CD4-positive, alpha-beta T cell treated with Interleukin-10 for 1 hour (primary cell): ENCODE measurements around the gene GDI2.
"Not testable (repeated sequence)": the region's sequence is repeated elsewhere in the genome, so short reads cannot be mapped to it uniquely, and the experiment has no call there.

Source experiments
- DNase-seq: peaks from one replicate; pipeline ENCODE4 v3.0.0-alpha.2; 2020

GDI2 gene

GRCh38 chr10:5826511-5826910 lies 13.3 kb upstream of the GDI2 start:
- DNase-seq = not testable (repeated sequence)

- DNase-seq = no peak
Observed at GRCh38 chr10:5818894-5819293, 5.7 kb upstream of the GDI2 start.

GRCh38 chr10:5818048-5818331 lies 4.8 kb upstream of the GDI2 start:
- no peak for DNase-seq

GRCh38 chr10:5817322-5818047 lies 4.3 kb upstream of the GDI2 start:
- no peak for DNase-seq

- no peak for DNase-seq
Observed at GRCh38 chr10:5816170-5816569, 2.9 kb upstream of the GDI2 start.

GRCh38 chr10:5814110-5815107 lies 1.2 kb upstream of the GDI2 start:
- DNase-seq = no peak

GRCh38 chr10:5813091-5813340 lies 218 bp downstream of the GDI2 start:
- no peak for DNase-seq

- DNase-seq = peak; percentile 28
Observed at GRCh38 chr10:5812283-5813090, 747 bp downstream of the GDI2 start.

- DNase-seq = no peak
Observed at GRCh38 chr10:5811387-5811821, 1.8 kb downstream of the GDI2 start.

- DNase-seq = no peak
Observed at GRCh38 chr10:5810225-5810624, 3.0 kb downstream of the GDI2 start.

- peak; percentile 44 for DNase-seq
Observed at GRCh38 chr10:5809527-5810154, 3.6 kb downstream of the GDI2 start.

GRCh38 chr10:5808783-5809392 lies 4.3 kb downstream of the GDI2 start:
- DNase-seq = not testable (repeated sequence)

GRCh38 chr10:5806745-5807144 lies 6.5 kb downstream of the GDI2 start:
- DNase-seq = no peak

- DNase-seq = no peak
Observed at GRCh38 chr10:5805711-5806110, 7.5 kb downstream of the GDI2 start.

GRCh38 chr10:5805260-5805659 lies 8.0 kb downstream of the GDI2 start:
- DNase-seq = no peak

GRCh38 chr10:5804386-5804785 lies 8.8 kb downstream of the GDI2 start:
- no peak for DNase-seq

- DNase-seq = no peak
Observed at GRCh38 chr10:5800782-5801181, 12.5 kb downstream of the GDI2 start.

GRCh38 chr10:5794236-5794635 lies 19.0 kb downstream of the GDI2 start:
- DNase-seq = no peak

- no peak for DNase-seq
Observed at GRCh38 chr10:5789626-5790025, 23.6 kb downstream of the GDI2 start.

- DNase-seq = no peak
Observed at GRCh38 chr10:5788969-5789368, 24.3 kb downstream of the GDI2 start.

GRCh38 chr10:5783300-5783699 lies 29.9 kb downstream of the GDI2 start:
- no peak for DNase-seq

GRCh38 chr10:5782174-5782573 lies 31.1 kb downstream of the GDI2 start:
- DNase-seq = no peak

GRCh38 chr10:5779730-5780129 lies 33.5 kb downstream of the GDI2 start:
- DNase-seq = no peak
